HEK293 (cell line): ENCODE measurements around the gene ALOX15.

Source experiments
- CTCF ChIP-seq: fragments of 450-650 bp; formaldehyde crosslinking; IDR thresholded peaks from 2 replicates; pipeline ENCODE4 v1.5.1; 2016; ENCODE audit warnings: missing biosample characterization, missing genetic modification characterization
- GLIS1 ChIP-seq: fragments of 450-650 bp; formaldehyde crosslinking; IDR thresholded peaks from 2 replicates; pipeline ENCODE4 v1.5.1; 2016; ENCODE audit warnings: missing biosample characterization, missing genetic modification characterization
- SCRT2 ChIP-seq: fragments of 450-650 bp; formaldehyde crosslinking; IDR thresholded peaks from 2 replicates; pipeline ENCODE4 v1.5.1; 2016; ENCODE audit warnings: missing biosample characterization, missing genetic modification characterization
- ZNF169 ChIP-seq: fragments of 450-650 bp; formaldehyde crosslinking; IDR thresholded peaks from 2 replicates; pipeline ENCODE4 v1.5.1; 2016; ENCODE audit warnings: missing biosample characterization, missing genetic modification characterization
- ZNF23 ChIP-seq: fragments of 450-650 bp; formaldehyde crosslinking; IDR thresholded peaks from 2 replicates; pipeline ENCODE4 v1.5.1; 2016; ENCODE audit warnings: missing biosample characterization, missing genetic modification characterization, borderline replicate concordance
- ZNF596 ChIP-seq: fragments of 450-650 bp; IDR thresholded peaks from 2 replicates; pipeline ENCODE4 v1.5.0; 2018; ENCODE audit warnings: missing biosample characterization, mild to moderate bottlenecking, missing genetic modification characterization, moderate library complexity
- ZNF76 ChIP-seq: fragments of 450-650 bp; formaldehyde crosslinking; IDR thresholded peaks from 2 replicates; pipeline ENCODE4; 2016; ENCODE audit warnings: low read depth, missing biosample characterization, missing genetic modification characterization, borderline replicate concordance

GRCh38 chr17:4672055-4672630 lies 30.7 kb upstream of the ALOX15 start:
- TF ChIP-seq ZNF23 (tag by site-specific recombination) (no peak), ZNF76 (no peak), ZNF596 (tag by site-specific recombination) (no peak), GLIS1 (tag by site-specific recombination) (no peak), CTCF (tag by site-specific recombination) (no peak), SCRT2 (tag by site-specific recombination) (no peak), ZNF169 (no peak)
